Prostate gland (tissue), 2 donors: ENCODE results near the gene RHOU. TPM values are rescaled to one million over a fixed set of nuclear protein-coding genes. Genes with fewer than 3 reads are reported as not detected.

Experiments
- DNase-seq: peaks from one replicate; pipeline ENCODE4 v3.0.0-alpha.2; 2019; ENCODE audit warnings: low spot score
- H3K27ac ChIP-seq, 2 donors: fragments of 200-600 bp; sonication (generic); 2 replicates each; pipeline ENCODE4 v1.5.1; 2017 to 2019
- H3K27me3 ChIP-seq: fragments of 200-600 bp; sonication (generic); replicated peaks from 2 replicates; pipeline ENCODE4 v1.5.1; 2019; ENCODE audit not compliant: insufficient read depth
- H3K36me3 ChIP-seq, 2 donors: fragments of 200-600 bp; sonication (generic); 1 replicate in 1 of 2; 2 replicates in 1 of 2; pipeline versions ENCODE4 v1.5.1 to v1.8.1; 2017 to 2019
- H3K4me1 ChIP-seq: fragments of 200-600 bp; sonication (generic); replicated peaks from 2 replicates; pipeline ENCODE4 v1.5.1; 2019
- H3K4me3 ChIP-seq, 2 donors: fragments of 200-600 bp; sonication (generic); 2 replicates each; pipeline ENCODE4 v1.5.1; 2017 to 2019
- H3K9me3 ChIP-seq: fragments of 200-600 bp; sonication (generic); 2 replicates; pipeline ENCODE4 v1.5.1; 2017
- POLR2A ChIP-seq: fragments of 450-650 bp; IDR thresholded peaks from one replicate; pipeline ENCODE4 v1.6.1; 2016; ENCODE audit warnings: antibody characterized with exemption, mild to moderate bottlenecking
- POLR2AphosphoS5 ChIP-seq: sonication (generic); formaldehyde crosslinking; IDR thresholded peaks from one replicate; pipeline ENCODE4 v1.6.1; 2017; ENCODE audit warnings: antibody characterized with exemption
- WGBS: methylation state at CpG from one replicate; pipeline ENCODE4 v1.1.5; 2018; 5-methylcytosine and 5-hydroxymethylcytosine counted together
- intact Hi-C: fragments of 100-400 bp; cut with DNase I; formaldehyde crosslinking; loops from one replicate; pipeline ENCODE4 v1.14.2; 2022
- total RNA-seq, 2 donors: library from RNA; depleted of rRNA; stranded (reverse); fragments of >200 nt; gene quantifications; one replicate each; pipeline ENCODE4 v1.1.0, GENCODE V29; 2016
- TF ChIP-seq, protein P1 (sequence below), 4 experiments: fragments of 200-600 bp in 2 of 4; fragments of 450-650 bp in 2 of 4; sonication (generic) in 2 of 4; IDR thresholded peaks; 1 replicate in 3 of 4; 2 replicates in 1 of 4; pipeline ENCODE4 v1.5.1; 2016 to 2019; ENCODE audit warnings: antibody characterized with exemption in 4 of 4, mild to moderate bottlenecking in 2 of 4, moderate library complexity in 2 of 4

Gene RHOU
- total RNA-seq, 2 donors from 2014 or later: 39.6 to 75.9 TPM

DNA sequence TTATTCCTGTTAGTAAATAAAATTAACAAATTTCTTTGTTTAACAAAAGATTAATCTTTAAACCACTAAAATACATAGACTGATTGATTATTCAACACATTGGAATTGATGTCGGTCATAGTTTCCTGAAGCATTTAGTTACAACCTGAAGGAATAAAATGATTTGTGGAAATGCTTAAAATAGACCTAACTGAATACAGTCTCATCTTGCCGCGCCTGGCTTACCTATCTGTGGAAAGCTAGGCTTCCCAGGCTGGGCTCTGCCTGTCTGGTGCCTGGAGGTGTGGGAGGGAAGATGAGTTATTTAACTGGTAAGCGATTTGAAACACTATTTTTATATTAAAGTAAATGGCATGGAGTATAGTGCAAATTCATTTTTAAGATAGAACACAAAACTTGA is 10.2 kb downstream of the RHOU start:
- intact Hi-C loops: no loop called here
- Histone ChIP-seq H3K4me1 (no peaks in the 10 kb centered on the region), H3K27ac (no peak overlapping the region), H3K4me3 (no peak overlapping the region), H3K9me3 (no peaks in the 10 kb centered on the region), H3K36me3 (no peaks in the 10 kb centered on the region), H3K27me3 (no peaks in the 10 kb centered on the region)
- WGBS: 92% methylated on average over 4 of the region's 4 CpGs
- DNase-seq: no peak
- TF ChIP-seq, protein P1, sequence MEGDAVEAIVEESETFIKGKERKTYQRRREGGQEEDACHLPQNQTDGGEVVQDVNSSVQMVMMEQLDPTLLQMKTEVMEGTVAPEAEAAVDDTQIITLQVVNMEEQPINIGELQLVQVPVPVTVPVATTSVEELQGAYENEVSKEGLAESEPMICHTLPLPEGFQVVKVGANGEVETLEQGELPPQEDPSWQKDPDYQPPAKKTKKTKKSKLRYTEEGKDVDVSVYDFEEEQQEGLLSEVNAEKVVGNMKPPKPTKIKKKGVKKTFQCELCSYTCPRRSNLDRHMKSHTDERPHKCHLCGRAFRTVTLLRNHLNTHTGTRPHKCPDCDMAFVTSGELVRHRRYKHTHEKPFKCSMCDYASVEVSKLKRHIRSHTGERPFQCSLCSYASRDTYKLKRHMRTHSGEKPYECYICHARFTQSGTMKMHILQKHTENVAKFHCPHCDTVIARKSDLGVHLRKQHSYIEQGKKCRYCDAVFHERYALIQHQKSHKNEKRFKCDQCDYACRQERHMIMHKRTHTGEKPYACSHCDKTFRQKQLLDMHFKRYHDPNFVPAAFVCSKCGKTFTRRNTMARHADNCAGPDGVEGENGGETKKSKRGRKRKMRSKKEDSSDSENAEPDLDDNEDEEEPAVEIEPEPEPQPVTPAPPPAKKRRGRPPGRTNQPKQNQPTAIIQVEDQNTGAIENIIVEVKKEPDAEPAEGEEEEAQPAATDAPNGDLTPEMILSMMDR (IDR thresholded peaks at IDR 0.05): no peak
- no peak for TF ChIP-seq POLR2A
- no peak for TF ChIP-seq POLR2AphosphoS5

DNA sequence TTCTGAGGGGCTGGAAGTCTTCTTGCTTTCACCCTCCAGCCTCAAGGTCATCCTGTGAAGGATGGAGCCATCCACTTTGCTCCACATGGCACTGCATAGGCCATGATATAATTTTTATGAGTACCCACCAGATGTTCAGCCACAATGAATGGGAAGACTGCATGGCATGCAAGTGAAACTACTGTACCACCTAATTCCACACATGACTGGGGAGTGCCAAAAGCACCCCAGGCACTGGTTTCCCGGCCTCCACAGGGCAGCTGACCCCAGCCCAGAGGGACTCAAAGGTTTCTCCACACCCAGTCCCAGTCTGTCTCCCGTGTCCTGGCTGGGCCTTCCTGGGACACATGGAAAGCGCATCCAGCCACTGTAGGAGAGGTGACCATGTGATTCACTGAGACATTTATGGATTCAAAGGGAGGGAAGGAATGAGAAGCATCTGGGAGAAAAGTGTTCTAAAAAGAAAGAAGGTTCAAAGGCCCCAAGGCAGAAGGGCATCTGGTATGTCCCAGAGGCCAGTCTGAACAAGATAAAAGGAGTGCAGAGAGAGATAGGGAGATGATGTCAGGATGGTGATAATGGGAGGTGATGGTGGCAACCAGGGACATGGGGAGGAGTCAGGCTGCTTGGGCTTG is 12.1 kb downstream of the RHOU start:
- TF ChIP-seq POLR2A (no peak), POLR2AphosphoS5 (no peak)
- TF ChIP-seq, protein P1 (IDR thresholded peaks at IDR 0.05): no peak

DNA sequence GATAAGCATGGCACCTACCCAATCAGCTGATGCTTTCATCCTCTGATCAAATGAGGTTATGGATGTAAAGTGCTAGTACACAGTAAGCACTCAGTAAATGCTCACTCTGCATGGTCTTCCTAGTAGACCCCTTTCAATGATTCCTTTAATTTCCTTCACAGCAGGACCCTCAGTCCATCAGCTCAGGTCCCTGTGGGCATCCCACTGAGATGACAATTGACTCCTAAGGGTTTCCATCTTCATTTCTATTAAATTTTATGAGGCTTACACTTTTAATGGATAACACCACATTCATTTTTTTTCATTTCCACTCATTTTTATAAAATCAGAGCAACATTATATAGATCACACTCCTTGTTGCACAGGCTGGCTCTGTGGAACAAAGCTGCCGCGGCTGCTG is 12.8 kb downstream of the RHOU start:
- no peaks in the 10 kb centered on the region for H3K4me1 ChIP-seq
- TF ChIP-seq POLR2AphosphoS5 (no peak), POLR2A (no peak)
- TF ChIP-seq, protein P1 (IDR thresholded peaks at IDR 0.05): no peak
- no peaks in the 10 kb centered on the region for H3K36me3 ChIP-seq
- no peak for DNase-seq
- intact Hi-C loops: no loop called here
- H3K27ac ChIP-seq: no peak overlapping the region
- WGBS: 95% methylated on average over 2 of the region's 2 CpGs
- H3K27me3 ChIP-seq: no peaks in the 10 kb centered on the region
- H3K4me3 ChIP-seq: no peak overlapping the region
- no peaks in the 10 kb centered on the region for H3K9me3 ChIP-seq

More for the DNA sequence above, 12.1 kb downstream of the RHOU start:
- DNase-seq: no peak
- H3K4me1 ChIP-seq: no peaks in the 10 kb centered on the region
- intact Hi-C loops: no loop called here
- no peaks in the 10 kb centered on the region for H3K9me3 ChIP-seq
- no peaks in the 10 kb centered on the region for H3K27me3 ChIP-seq
- H3K36me3 ChIP-seq: no peaks in the 10 kb centered on the region
- 97% methylated on average over 3 of the region's 3 CpGs for WGBS
- no peak overlapping the region for H3K4me3 ChIP-seq
- no peak overlapping the region for H3K27ac ChIP-seq

DNA sequence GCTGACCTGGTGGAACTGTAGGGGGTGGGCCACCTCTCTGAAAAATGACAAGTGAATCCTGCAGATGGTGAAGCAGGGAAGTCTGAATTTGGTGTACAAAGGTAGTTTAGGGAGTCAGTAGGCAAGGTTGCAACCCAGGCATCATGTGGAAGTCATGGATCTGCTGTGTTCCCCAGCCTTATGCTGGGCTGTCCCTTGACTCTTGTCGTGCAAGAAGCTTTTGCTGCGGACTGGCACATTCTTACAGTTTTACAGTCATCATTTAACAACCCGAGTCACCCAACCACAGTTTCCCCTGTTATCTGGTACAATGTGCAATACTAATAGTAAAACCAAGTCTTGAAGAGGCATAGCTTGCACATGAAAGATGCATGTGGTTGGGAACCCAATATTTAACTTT is 13.2 kb downstream of the RHOU start:
- Histone ChIP-seq H3K36me3 (no peaks in the 10 kb centered on the region), H3K4me3 (no peak overlapping the region), H3K4me1 (no peaks in the 10 kb centered on the region), H3K9me3 (no peaks in the 10 kb centered on the region), H3K27me3 (no peaks in the 10 kb centered on the region), H3K27ac (no peak overlapping the region)
- no peak for DNase-seq
- WGBS: 59% methylated on average over 3 of the region's 3 CpGs
- intact Hi-C loops: no loop called here
- no peak for TF ChIP-seq POLR2AphosphoS5
- TF ChIP-seq, protein P1 (IDR thresholded peaks at IDR 0.05): no peak
- TF ChIP-seq POLR2A: no peak

DNA sequence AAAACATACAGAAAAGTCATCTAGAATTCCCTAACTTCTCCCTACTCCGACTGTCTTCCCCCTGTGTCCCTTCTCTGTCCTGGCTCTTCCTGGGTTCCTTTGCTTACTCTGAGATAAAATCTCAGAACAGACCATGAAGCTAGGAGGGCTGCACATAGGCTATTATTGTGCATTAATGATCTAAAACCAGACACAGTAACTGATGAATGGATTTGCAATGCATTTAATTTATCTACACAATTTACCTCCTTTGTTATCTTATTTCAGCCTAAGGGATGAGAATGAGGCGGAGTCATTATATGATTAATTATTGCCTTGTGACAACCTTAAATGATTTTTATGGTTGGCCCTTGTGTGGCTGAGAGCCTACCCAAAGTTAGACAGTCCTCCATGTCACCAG is 14.5 kb downstream of the RHOU start:
- TF ChIP-seq, protein P1 (IDR thresholded peaks at IDR 0.05): no peak
- no peak for TF ChIP-seq POLR2A
- TF ChIP-seq POLR2AphosphoS5: no peak
- no peaks in the 10 kb centered on the region for H3K27me3 ChIP-seq
- H3K4me1 ChIP-seq: no peaks in the 10 kb centered on the region
- intact Hi-C loops: no loop called here
- no peak for DNase-seq
- H3K36me3 ChIP-seq: no peaks in the 10 kb centered on the region
- H3K4me3 ChIP-seq: no peak overlapping the region
- no peaks in the 10 kb centered on the region for H3K9me3 ChIP-seq
- H3K27ac ChIP-seq: no peak overlapping the region
- 81% methylated on average over 2 of the region's 2 CpGs for WGBS
